Breast epithelium (tissue), 3 donors: ENCODE measurements around the gene USP24.

ENCODE experiments used
- CTCF ChIP-seq, 3 donors: fragments of 450-650 bp; IDR thresholded peaks; one replicate each; pipeline ENCODE4 v1.5.1; 2016 to 2017; ENCODE audit warnings: antibody characterized with exemption in 3 of 3, mild to moderate bottlenecking in 3 of 3, moderate library complexity in 3 of 3
- POLR2A ChIP-seq: fragments of 450-650 bp; IDR thresholded peaks from one replicate; pipeline ENCODE4 v1.6.1; 2016; ENCODE audit warnings: antibody characterized with exemption, mild to moderate bottlenecking, moderate library complexity
- POLR2AphosphoS5 ChIP-seq, 3 donors: sonication (generic); formaldehyde crosslinking; IDR thresholded peaks; one replicate each; pipeline ENCODE4 v1.6.1; 2017; ENCODE audit warnings: antibody characterized with exemption in 3 of 3

GRCh38 chr1:55217226-55217986 lies 2.2 kb upstream of the USP24 start:
- TF ChIP-seq POLR2A (no peak), CTCF (IDR thresholded peaks at IDR 0.05) (no peak), POLR2AphosphoS5 (IDR thresholded peaks at IDR 0.05) (peak in 1 of 3 donors; percentile 16)
